Tibial nerve (tissue), 4 donors: Measurements from ENCODE around the gene MBD3L3. TPM values are rescaled to one million over a fixed set of nuclear protein-coding genes. Genes with fewer than 3 reads are reported as not detected.

Experiments used
- DNase-seq, 2 donors: peaks; one replicate each; pipeline ENCODE4 v3.0.0-alpha.2; 2019; ENCODE audit warnings: low spot score in 2 of 2
- H3K27ac ChIP-seq, 4 donors: fragments of 200-600 bp; sonication (generic) in 3 of 4; one replicate each; pipeline ENCODE4 v1.5.1; 2017 to 2019; ENCODE audit warnings: mild to moderate bottlenecking in 1 of 4
- H3K27me3 ChIP-seq, 2 donors: fragments of 200-600 bp; sonication (generic) in 1 of 2; one replicate each; pipeline versions ENCODE4 v1.5.1 to v1.6.0; 2017 to 2019
- H3K36me3 ChIP-seq, 3 donors: fragments of 200-600 bp; sonication (generic); one replicate each; pipeline ENCODE4 v1.5.1; 2018 to 2019
- H3K4me1 ChIP-seq, 4 donors: fragments of 200-600 bp; sonication (generic) in 3 of 4; one replicate each; pipeline ENCODE4 v1.5.1; 2017 to 2019
- H3K4me3 ChIP-seq, 4 donors: fragments of 200-600 bp; sonication (generic) in 3 of 4; one replicate each; pipeline ENCODE4 v1.5.1; 2017 to 2019; ENCODE audit warnings: mild to moderate bottlenecking in 1 of 4, moderate library complexity in 1 of 4
- H3K9me3 ChIP-seq, 4 donors: fragments of 200-600 bp; sonication (generic) in 3 of 4; one replicate each; pipeline ENCODE4 v1.5.1; 2017 to 2019
- EP300 ChIP-seq, 2 donors: sonication (generic); formaldehyde crosslinking; IDR thresholded peaks; one replicate each; pipeline ENCODE4 v1.6.1; 2017; ENCODE audit warnings: antibody characterized with exemption in 2 of 2, mild to moderate bottlenecking in 1 of 2
- POLR2A ChIP-seq, 2 donors: fragments of 450-650 bp; IDR thresholded peaks; one replicate each; pipeline ENCODE4 v1.6.1; 2017; ENCODE audit warnings: antibody characterized with exemption in 2 of 2, mild to moderate bottlenecking in 2 of 2, moderate library complexity in 2 of 2
- WGBS, 2 donors: methylation state at CpG; one replicate each; pipeline ENCODE4 v1.1.5; 2018; 5-methylcytosine and 5-hydroxymethylcytosine counted together
- total RNA-seq, 4 donors: library from RNA; depleted of rRNA; stranded (reverse); fragments of >200 nt; gene quantifications; one replicate each; pipeline ENCODE4 v1.1.0, GENCODE V29; 2016
- TF ChIP-seq, protein P1 (sequence below), 5 experiments: fragments of 200-600 bp in 3 of 5; fragments of 450-650 bp in 2 of 5; sonication (generic) in 3 of 5; IDR thresholded peaks; one replicate each; pipeline ENCODE4 v1.5.1; 2016 to 2019; ENCODE audit warnings: antibody characterized with exemption in 5 of 5, mild to moderate bottlenecking in 3 of 5, moderate library complexity in 2 of 5

The MBD3L3 gene
- total RNA-seq, 4 donors from 2014 or later = not detected

DNA sequence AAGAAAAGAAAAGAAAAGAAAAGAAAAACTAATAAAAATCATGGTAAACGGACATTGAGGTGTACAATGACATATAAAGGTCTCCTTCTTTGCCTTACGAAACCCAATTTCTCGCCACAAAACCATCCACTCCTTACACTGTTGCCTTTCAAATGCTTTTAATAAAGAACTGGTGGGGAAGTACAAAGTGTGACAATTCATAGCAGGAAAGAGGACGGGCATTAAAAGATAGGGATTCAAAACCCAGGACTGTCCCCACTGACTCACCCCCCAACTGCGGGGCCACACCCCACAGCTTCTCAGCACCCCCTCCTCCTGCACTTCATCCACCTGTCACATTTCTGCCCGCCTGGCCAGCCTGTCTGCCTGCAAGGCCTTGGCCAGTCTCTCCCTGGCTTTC lies 39.6 kb downstream of the MBD3L3 start:
- Histone ChIP-seq H3K36me3 (no peaks in the 10 kb centered on the region), H3K27me3 (no peaks in the 10 kb centered on the region), H3K9me3 (peaks cover 0 to 7% (median 0%) of the 10 kb centered on the region in 4 donors), H3K27ac (no peak overlapping the region), H3K4me1 (no peaks in the 10 kb centered on the region), H3K4me3 (no peak overlapping the region)
- TF ChIP-seq EP300 (IDR thresholded peaks at IDR 0.05) = no peak
- TF ChIP-seq, protein P1, sequence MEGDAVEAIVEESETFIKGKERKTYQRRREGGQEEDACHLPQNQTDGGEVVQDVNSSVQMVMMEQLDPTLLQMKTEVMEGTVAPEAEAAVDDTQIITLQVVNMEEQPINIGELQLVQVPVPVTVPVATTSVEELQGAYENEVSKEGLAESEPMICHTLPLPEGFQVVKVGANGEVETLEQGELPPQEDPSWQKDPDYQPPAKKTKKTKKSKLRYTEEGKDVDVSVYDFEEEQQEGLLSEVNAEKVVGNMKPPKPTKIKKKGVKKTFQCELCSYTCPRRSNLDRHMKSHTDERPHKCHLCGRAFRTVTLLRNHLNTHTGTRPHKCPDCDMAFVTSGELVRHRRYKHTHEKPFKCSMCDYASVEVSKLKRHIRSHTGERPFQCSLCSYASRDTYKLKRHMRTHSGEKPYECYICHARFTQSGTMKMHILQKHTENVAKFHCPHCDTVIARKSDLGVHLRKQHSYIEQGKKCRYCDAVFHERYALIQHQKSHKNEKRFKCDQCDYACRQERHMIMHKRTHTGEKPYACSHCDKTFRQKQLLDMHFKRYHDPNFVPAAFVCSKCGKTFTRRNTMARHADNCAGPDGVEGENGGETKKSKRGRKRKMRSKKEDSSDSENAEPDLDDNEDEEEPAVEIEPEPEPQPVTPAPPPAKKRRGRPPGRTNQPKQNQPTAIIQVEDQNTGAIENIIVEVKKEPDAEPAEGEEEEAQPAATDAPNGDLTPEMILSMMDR (IDR thresholded peaks at IDR 0.05) = no peak
- TF ChIP-seq POLR2A (IDR thresholded peaks at IDR 0.05) = no peak
- no peak for DNase-seq
- 79 to 82% methylated on average over 6 of the region's 6 CpGs for WGBS, 2 donors

DNA sequence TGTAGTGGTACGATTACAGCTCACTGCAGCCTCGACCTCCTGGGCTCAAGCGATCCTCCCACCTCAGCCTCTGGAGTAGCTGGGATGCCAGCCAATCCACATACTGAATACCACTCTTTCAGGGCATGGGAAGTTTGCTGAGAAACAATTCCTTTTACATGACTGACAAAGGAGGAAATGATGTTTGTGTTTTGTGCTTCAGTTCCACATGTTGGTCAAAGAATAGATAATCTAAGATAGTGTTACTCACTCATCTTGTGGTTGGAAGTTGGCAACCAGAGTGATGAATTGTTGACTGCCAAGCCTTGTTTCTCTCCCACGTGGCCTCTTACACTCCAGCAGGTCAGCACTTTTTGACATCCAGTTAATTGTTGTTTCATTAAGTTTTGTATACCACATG lies 44.8 kb downstream of the MBD3L3 start:
- TF ChIP-seq, protein P1 (IDR thresholded peaks at IDR 0.05) = no peak
- no peak for TF ChIP-seq POLR2A (IDR thresholded peaks at IDR 0.05)
- Histone ChIP-seq H3K27me3 (no peaks in the 10 kb centered on the region), H3K9me3 (peaks cover 0 to 13% (median 0%) of the 10 kb centered on the region in 4 donors), H3K4me3 (no peak overlapping the region), H3K4me1 (no peaks in the 10 kb centered on the region), H3K36me3 (no peaks in the 10 kb centered on the region), H3K27ac (no peak overlapping the region)
- WGBS, 2 donors = 47 to 55% methylated on average over 4 of the region's 4 CpGs
- DNase-seq = no peak

DNA sequence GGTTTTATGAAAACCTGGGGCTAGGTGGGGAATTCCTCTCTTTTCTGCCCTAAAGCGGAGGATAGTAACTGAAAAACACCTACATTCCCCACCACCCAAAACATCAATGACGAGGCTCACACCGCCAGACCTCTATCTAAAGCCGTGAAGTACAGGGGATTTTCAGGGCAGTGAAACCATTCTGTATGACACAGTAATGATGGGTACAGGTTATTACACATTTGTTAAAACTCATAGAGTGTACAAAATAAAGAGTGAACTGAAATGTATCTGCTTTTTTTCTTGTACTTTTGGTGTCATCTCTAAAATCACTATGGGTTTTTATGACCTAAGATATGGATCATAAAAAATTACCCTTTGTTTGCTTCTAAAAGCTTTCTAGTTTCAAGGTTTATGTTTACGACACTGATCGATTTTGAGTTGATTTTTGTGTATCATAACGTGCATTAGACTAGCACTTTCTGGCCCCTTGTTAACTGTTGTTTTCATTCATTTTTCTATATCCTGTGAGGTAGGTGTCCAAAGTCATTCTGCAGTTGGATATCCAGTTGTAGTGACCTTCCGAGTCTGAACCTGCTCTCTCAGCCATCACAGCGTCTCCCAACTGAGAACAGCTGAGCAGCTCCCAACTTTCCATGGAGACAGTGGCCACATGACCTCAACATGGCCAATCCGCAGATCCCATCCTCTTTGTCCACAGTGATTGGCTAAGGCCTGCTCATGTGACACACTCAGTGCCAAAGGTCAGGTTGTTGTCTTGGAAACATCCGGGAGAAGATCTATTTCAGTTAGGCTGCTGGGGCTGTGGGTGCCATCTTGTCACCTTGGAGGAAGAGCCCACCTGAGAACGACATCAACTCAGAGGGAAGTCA lies 47.5 kb downstream of the MBD3L3 start:
- Histone ChIP-seq H3K36me3 (no peaks in the 10 kb centered on the region), H3K4me3 (no peak overlapping the region), H3K4me1 (no peaks in the 10 kb centered on the region), H3K27me3 (no peaks in the 10 kb centered on the region), H3K27ac (no peak overlapping the region), H3K9me3 (peaks cover 0 to 17% (median 0%) of the 10 kb centered on the region in 4 donors)
- no peak for DNase-seq
- TF ChIP-seq, protein P1 (IDR thresholded peaks at IDR 0.05) = no peak
- TF ChIP-seq EP300 (IDR thresholded peaks at IDR 0.05) (no peak), POLR2A (IDR thresholded peaks at IDR 0.05) (no peak)
- 84 to 86% methylated on average over 12 of the region's 12 CpGs for WGBS, 2 donors

DNA sequence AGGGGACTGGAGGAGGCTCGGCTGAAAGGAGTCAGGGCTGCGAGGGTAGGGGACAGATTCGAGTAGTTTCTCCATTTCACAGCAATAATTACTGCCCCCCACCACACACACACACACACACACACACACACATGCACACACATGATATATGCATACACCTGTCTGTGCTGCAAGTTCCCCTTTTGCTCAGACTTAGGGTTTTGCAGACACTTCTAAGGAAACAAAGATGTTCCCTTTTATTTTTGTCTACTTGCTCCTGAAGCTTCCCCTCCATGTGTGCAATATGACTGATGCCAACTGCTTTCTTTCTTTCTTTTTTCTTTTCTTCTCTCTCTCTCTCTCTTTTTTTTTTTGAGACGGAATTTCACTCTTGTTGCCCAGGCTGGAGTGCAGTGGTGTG lies 50.6 kb downstream of the MBD3L3 start:
- Histone ChIP-seq H3K4me3 (no peak overlapping the region), H3K9me3 (peaks cover 0 to 11% (median 0%) of the 10 kb centered on the region in 4 donors), H3K27me3 (no peaks in the 10 kb centered on the region), H3K27ac (no peak overlapping the region), H3K4me1 (no peaks in the 10 kb centered on the region), H3K36me3 (no peaks in the 10 kb centered on the region)
- no peak for DNase-seq
- TF ChIP-seq EP300 (IDR thresholded peaks at IDR 0.05) (no peak), POLR2A (IDR thresholded peaks at IDR 0.05) (no peak)
- TF ChIP-seq, protein P1 (IDR thresholded peaks at IDR 0.05) = no peak
- 46 to 56% methylated on average over 4 of the region's 4 CpGs for WGBS, 2 donors

Other genes with a start within 250 kb of the MBD3L3 start
- 1 to 10 TPM in 1 of 4 donors, under 1 TPM in 2, not detected in 1; 0.20 to 1.7 (median 0.21) TPM for gene ADGRE1, start 171.1 kb downstream of the MBD3L3 start, total RNA-seq
- not detected for gene MBD3L2B, start 37.2 kb downstream of the MBD3L3 start, total RNA-seq
- gene MBD3L5, start 28.1 kb downstream of the MBD3L3 start, total RNA-seq = not detected
- not detected for gene MBD3L4, start 18.5 kb downstream of the MBD3L3 start, total RNA-seq
- not detected for gene MBD3L2, start 9.4 kb downstream of the MBD3L3 start, total RNA-seq
- 10 to 100 TPM in 1 of 4 donors, 1 to 10 TPM in 3; 7.3 to 14.6 (median 9.8) TPM for gene ZNF557, start 11.0 kb upstream of the MBD3L3 start, total RNA-seq
- 100 to 1,000 TPM; 150 to 420 (median 196) TPM for gene INSR, start 235.7 kb upstream of the MBD3L3 start, total RNA-seq